GM12892 (cell line): ENCODE measurements around the gene STK11IP.

ENCODE experiments used
- DNase-seq: peaks from one replicate; pipeline ENCODE4 v3.0.0; 2011; ENCODE audit not compliant: insufficient read length
- FAIRE-seq: peaks from 2 replicates; lab custom pipeline; 2011; peaks lifted over from hg19 to GRCh38; lab: Jason Lieb, UNC
- POLR2A ChIP-seq: IDR thresholded peaks from 2 replicates; pipeline ENCODE4 v1.6.1; 2011; ENCODE audit warnings: low read depth, low read length, control low read depth
- POLR2AphosphoS5 ChIP-seq: IDR thresholded peaks from 2 replicates; pipeline ENCODE4 v1.6.1; 2011; ENCODE audit warnings: low read depth, low read length, control low read depth
- TAF1 ChIP-seq: IDR thresholded peaks from 2 replicates; pipeline ENCODE4 v1.6.1; 2011; ENCODE audit warnings: low read depth, mild to moderate bottlenecking, control low read depth, low read length, borderline replicate concordance

STK11IP gene

DNA sequence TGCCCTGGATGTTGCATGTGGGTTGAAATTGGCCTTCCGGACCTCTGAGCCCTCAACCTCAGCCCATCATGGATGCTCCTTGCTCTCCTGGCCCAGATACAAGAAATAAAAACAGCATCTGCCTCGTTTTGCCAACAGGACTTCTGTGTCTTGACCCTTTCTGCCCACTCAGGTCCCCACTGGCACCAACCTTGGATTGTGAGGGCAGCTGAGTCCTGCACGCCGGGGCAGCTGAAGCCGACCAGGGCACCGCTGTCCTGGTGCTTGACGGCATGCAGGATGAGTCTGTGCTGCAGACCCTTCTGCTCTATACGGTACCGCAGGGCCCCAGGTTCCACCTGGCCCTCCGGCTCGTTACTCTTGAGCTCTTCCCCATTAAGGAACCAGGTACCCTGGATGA lies 31.0 kb upstream of the STK11IP start:
- TF ChIP-seq POLR2AphosphoS5 (no peak), POLR2A (no peak), TAF1 (no peak)
- FAIRE-seq: no peak

DNA sequence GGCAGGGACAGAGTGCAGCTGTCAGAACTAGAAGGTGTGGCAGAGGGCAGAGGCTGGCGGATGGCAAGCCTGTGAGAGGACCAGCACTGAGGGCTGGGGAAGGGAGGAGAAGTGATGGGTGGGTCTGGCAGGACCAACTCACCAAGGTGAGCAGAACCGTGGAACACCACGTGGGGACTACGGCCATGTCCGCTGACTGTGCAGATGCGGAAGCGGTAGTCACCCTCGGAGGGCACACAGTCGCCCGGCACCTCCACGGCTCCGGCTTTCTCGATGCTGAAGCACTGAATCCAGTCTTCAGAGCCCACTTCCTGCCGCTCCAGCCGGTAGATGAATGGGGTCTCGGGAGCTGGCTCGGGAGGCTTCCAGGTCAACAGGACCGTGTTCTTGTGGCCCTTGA lies 30.5 kb upstream of the STK11IP start:
- peak; percentile 2 for DNase-seq
- no peak for TF ChIP-seq POLR2A
- no peak for TF ChIP-seq TAF1
- TF ChIP-seq POLR2AphosphoS5: no peak
- FAIRE-seq: no peak

More for the DNA sequence above, 31.0 kb upstream of the STK11IP start:
- DNase-seq: peak; percentile 5

DNA sequence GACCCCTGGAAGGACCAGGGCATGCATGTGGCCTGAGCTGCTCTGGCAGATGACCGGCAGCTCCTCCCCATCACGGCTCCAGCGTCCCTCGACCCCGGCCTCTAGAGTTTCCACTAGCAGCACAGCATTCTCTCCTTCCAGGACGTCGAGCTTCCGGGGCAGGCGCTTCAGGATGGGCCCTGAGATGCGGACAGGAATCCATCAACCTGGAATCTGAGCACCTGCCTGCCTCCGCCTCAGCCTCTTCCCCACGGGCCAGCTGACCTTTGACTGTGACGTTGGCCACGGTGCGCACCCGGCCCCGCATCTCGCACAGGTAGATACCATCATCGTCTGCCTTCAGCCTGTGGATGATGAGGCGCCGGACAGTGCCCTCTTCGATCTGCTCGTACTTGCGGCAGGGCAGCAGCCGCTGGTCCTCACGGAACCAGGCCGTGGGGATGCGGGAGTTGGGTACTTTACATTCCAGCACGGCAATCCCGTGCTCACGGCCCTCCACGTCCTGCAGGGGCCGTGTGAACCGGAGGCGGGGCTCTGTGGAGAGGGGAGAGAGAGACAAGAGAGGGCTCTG lies 29.8 kb upstream of the STK11IP start:
- no peak for TF ChIP-seq POLR2AphosphoS5
- no peak for TF ChIP-seq TAF1
- TF ChIP-seq POLR2A: no peak
- DNase-seq (no peak), FAIRE-seq (no peak)

DNA sequence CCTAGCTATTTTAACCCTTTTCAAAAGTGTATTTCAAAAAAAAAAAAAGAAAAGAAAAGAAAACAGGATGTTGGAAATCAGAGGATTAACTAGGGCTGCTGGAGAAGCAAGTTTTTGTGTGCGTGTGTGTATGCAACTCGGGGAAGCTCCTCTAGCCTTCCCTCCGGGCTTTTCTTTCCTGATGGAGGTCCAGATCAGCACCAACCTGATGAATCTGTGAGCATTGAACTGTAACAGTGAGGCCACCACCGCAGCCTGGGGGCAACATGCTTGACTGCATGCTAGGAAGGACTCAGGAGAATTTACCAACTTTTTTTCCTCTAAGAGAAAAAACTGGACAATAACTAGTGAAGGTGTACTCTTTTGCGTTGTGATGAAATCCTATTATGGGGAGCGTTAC lies 28.6 kb upstream of the STK11IP start:
- no peak for FAIRE-seq
- DNase-seq: peak; percentile 7
- no peak for TF ChIP-seq POLR2AphosphoS5
- TF ChIP-seq TAF1: no peak
- TF ChIP-seq POLR2A: no peak

DNA sequence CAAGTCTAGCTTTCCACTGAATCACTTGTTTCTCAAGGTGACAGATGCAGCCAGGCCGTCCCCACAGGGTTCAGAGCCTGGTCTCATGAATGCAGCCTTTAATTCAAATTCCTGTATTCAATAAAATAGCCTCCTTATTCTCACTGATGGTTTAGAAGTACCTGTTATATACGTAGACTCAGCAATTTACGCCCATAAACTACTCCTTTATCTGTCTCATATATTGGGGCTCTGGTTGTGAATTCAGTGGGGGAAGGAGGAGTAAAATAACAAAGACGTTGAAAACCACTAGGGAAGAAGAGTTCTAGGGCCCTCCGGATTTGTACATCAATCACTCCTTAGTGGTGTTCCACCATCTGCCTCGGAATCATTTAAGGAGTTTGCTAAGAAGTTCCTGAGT lies 28.0 kb upstream of the STK11IP start:
- FAIRE-seq (no peak), DNase-seq (no peak)
- TF ChIP-seq POLR2AphosphoS5 (no peak), TAF1 (no peak), POLR2A (no peak)

DNA sequence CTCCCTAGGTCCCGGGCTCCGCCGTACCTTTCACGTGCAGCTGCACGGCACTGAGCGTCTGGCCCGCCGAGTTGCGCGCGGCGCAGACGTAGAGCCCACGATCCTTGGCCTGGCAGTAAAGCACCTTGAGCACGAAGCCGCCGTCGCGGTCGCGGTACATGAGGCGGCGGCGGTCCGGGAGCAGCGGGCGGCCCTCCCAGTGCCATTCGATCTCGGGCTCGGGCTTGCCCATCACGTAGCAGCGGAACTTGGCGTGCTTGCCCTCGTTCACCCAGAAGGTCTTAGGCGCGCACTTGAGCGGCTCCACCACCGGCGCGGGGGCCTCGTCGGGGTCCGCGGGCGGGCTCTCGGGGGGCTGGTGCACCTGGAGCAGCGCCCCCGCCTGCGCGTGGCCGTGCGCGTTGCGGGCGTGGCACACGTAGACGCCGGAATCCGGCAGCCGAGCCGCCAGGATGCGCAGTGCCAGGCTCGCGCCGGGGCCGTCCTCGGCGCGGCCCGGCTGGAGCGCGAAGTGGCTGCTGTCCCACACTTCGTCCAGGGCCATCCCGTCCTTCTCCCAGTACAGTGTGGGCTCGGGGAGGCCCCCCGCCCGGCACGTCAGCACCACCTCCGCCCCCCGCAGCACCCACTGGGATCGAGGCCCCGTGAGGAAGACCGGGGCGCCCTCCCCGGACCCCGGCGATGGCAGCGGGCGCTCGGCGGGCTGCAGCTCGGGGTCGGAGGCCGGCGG lies 27.3 kb upstream of the STK11IP start:
- FAIRE-seq (no peak), DNase-seq (peak; percentile 21)
- no peak for TF ChIP-seq POLR2AphosphoS5
- TF ChIP-seq TAF1: no peak
- no peak for TF ChIP-seq POLR2A

DNA sequence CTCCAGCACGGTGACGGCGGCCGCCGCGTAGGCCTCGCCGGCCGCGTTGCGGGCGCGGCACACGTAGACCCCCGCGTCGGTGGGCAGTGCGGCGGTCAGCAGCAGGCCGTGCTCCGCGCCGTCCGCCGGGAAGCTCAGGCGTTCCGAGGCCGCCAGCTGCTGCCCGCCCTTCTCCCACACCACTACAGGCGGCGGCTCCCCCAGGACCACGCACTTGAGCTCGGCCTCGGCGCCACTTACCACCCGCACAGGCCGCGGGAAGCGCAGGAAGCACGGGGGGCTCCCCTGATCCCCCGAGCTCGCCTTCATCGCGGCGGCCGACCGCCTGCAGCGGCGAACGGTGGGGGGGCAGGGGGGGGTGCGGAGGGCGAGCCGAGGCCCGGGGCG lies 26.7 kb upstream of the STK11IP start:
- no peak for TF ChIP-seq TAF1
- TF ChIP-seq POLR2A: no peak
- TF ChIP-seq POLR2AphosphoS5: no peak
- FAIRE-seq (no peak), DNase-seq (no peak)

DNA sequence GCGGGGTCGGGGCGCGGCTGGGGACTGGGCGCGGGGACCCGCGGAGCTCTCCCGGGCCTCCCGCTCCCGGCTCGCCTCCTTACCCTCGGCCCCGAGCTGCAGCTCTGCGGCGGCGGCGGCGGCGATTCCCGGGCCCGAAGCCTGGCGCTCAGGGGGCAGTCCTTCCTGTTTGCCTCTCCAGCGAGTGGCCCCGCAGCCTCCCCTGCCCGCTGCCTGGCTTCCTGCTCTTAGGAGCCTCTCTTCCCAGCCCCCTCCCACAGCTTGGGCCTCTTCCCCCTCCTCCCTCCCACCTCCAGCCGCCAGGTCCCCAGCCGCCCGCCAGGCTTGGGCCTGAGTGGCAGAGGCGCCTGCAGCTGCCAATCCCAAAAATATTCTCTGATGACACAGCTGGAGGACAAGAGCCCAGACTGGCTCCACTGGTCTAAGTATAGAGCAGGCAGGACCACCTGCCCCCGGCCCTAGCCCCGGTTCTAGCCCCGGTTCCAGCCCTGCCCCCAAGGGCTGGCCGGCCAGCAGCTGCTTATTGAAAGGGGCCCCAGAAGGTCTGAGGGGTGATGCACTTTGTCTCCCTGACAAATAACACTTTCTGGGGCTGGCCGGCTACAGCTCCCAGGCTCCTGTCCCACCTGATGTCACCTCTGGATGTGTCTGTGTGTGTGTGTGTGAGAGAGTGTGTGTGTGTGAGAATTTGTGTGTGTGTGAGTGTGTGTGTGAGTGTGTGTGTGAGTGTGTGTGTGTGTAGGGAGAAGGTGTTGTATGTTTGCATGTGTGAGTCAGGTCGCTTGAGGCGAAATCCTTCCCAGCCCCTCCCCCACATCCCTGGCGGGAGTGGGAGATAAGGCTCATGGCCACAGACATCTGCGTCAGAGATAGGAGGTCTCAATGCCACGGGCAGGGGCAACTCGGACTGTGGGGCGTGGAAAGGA lies 26.1 kb upstream of the STK11IP start, which contains the start of gene OBSL1:
TSS of gene OBSL1 (minus strand) at position 229 of the 926 bp plus-strand sequence. CDS start 307 bp downstream, outside the sequence.
- FAIRE-seq: no peak
- TF ChIP-seq POLR2AphosphoS5 (no peak), POLR2A (no peak), TAF1 (no peak)
- peak; percentile 39 for DNase-seq

DNA sequence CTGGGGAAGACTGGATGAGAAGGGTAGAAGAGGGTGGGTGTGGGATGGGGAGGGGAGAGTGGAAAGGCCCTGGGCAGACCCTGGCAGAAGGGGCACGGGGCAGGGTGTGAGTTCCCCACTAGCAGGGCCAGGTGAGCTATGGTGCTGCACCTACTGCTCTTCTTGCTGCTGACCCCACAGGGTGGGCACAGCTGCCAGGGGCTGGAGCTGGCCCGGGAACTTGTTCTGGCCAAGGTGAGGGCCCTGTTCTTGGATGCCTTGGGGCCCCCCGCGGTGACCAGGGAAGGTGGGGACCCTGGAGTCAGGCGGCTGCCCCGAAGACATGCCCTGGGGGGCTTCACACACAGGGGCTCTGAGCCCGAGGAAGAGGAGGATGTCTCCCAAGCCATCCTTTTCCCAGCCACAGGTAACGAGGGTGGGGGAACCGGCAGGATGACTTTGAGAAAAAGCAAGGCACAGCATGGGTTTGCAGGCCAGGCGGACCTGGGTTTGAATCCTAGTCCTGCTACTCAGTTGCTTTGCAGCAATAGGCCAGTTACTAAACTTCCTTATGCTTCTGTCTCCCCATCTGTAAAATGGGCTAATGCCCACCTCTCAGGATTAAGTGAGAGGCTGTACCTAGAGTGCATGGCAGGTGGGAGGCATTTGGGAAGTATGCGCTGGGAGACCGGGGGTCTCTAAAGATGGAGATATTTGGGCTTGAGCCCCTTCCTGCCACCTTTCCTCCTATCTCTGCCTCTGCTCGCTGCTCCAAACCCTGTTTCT lies 25.2 kb upstream of the STK11IP start, which contains the start of gene INHA:
TSS of gene INHA (plus strand) at position 74 of the 765 bp plus-strand sequence. CDS start at position 139, 65 bp downstream.
- no peak for TF ChIP-seq TAF1
- no peak for TF ChIP-seq POLR2A
- DNase-seq (peak; percentile 16), FAIRE-seq (no peak)

DNA sequence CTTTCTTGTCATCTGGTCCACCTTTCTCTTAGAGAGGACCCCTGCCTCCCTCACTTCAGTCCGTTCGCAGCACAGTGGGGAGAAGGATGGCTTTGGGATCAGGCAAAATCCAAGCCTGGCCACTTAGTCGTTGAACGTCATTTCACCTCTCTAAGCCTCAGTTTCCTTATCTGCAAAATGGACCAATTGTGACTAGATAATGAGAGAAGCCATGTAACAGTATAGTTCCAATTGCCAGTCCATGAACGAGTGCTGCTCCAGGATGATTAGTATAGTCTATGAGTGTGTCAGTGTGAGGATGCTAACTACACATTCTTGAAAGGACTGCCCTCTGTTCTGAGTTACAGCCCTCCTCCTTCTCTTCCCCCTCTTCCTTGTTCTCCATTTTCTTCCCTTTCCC lies 24.5 kb upstream of the STK11IP start:
- FAIRE-seq (no peak), DNase-seq (no peak)
- TF ChIP-seq POLR2AphosphoS5 (no peak), TAF1 (no peak), POLR2A (no peak)
